ENCODE data around the gene GPR17.

GPR17 gene

GRCh38 chr2:127618551-127619202 lies 27.3 kb upstream of the GPR17 start:
- Histone ChIP-seq H3K4me1 (ENCODE audit: control insufficient read depth, insufficient read depth, low read length) (no peaks in the 10 kb centered on the region), H3K9me3 (ENCODE audit: control insufficient read depth, low read length) (peaks cover 6% of the 10 kb centered on the region), H3K36me3 (ENCODE audit: control insufficient read depth, insufficient read depth, low read length, severe bottlenecking) (no peaks in the 10 kb centered on the region), H3K9ac (ENCODE audit: low read length) (no peak overlapping the region), H3K27me3 (replicated peaks; ENCODE audit: control insufficient read depth, insufficient read depth, low read length) (no peaks in the 10 kb centered on the region), H3K4me3 (ENCODE audit: low read length) (no peak overlapping the region)
- DNase-seq (ENCODE audit: low read depth): no peak

- Histone ChIP-seq H3K9ac (ENCODE audit: low read length) (no peak overlapping the region), H3K36me3 (ENCODE audit: control insufficient read depth, insufficient read depth, low read length, severe bottlenecking) (no peaks in the 10 kb centered on the region), H3K27me3 (replicated peaks; ENCODE audit: control insufficient read depth, insufficient read depth, low read length) (no peaks in the 10 kb centered on the region), H3K4me1 (ENCODE audit: control insufficient read depth, insufficient read depth, low read length) (no peaks in the 10 kb centered on the region), H3K9me3 (ENCODE audit: control insufficient read depth, low read length) (peaks cover under 1% of the 10 kb centered on the region), H3K4me3 (ENCODE audit: low read length) (no peak overlapping the region)
- no peak for DNase-seq (ENCODE audit: low read depth)
Measured at GRCh38 chr2:127619203-127619590, 26.8 kb upstream of the GPR17 start.

DNA sequence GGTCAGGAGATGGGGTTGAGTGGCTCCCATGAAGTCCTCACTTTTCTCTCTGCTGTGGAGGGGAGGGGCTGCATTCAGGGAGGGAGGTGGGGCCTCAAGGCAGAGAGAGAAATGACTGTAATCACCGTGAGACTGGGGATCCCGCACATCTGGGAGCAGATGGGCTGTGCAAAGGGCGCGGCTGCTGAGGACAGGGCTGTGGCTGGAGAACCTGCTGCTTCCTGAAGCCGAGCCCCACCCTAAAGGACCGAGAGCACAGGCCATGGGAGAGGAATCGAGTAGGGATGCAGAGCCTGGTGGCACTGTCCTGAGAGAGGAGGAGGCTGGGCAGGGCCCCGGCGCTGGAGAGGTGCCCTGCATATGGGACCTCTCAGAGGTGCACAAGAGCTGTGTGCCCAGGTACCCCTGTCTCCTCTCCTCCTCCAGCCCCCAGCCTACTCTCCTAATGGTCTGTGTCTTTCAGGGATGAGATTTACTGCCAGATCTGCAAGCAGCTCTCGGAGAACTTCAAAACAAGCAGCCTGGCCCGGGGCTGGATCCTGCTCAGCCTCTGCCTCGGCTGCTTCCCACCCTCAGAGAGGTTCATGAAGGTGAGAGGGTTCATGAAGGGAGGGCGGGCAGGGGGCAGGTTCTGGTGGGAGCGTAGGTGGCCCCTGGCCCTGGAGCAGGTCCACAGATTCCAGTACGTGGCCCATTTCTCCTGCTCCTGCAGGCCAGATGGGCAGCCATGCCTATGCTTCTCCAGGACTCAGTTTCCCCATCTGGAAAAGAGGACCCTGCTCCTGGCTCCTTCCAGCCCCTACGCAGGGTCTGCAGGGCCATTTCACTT lies 25.9 kb upstream of the GPR17 start:
- Histone ChIP-seq H3K36me3 (ENCODE audit: control insufficient read depth, insufficient read depth, low read length, severe bottlenecking) (no peaks in the 10 kb centered on the region), H3K4me3 (ENCODE audit: low read length) (no peak overlapping the region), H3K27me3 (replicated peaks; ENCODE audit: control insufficient read depth, insufficient read depth, low read length) (no peaks in the 10 kb centered on the region), H3K9ac (ENCODE audit: low read length) (no peak overlapping the region), H3K4me1 (ENCODE audit: control insufficient read depth, insufficient read depth, low read length) (no peaks in the 10 kb centered on the region), H3K9me3 (ENCODE audit: control insufficient read depth, low read length) (no peaks in the 10 kb centered on the region)
- no peak for DNase-seq (ENCODE audit: low read depth)

DNA sequence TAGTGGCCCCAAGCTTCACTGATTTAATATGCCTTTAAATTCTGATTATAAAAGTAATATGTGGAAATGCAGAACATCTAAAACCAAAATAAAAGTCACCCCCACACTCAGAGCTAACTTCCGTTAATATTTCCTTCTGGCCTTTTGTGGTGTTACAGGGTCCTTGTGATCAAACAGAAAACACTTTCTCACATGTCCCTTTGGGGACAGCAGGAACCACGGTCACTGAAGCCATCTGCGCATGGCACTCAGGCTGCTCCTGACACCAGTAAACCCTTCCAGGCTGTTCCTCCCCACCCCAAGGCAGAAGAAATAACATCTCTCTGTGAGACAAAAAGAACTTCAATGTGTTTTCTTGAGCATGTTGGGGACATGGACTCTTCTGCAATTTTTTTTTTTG lies 25.1 kb upstream of the GPR17 start:
- no peaks in the 10 kb centered on the region for H3K27me3 ChIP-seq (replicated peaks; ENCODE audit: control insufficient read depth, insufficient read depth, low read length)
- no peak overlapping the region for H3K4me3 ChIP-seq (ENCODE audit: low read length)
- H3K9ac ChIP-seq (ENCODE audit: low read length): no peak overlapping the region
- H3K4me1 ChIP-seq (ENCODE audit: control insufficient read depth, insufficient read depth, low read length): no peaks in the 10 kb centered on the region
- no peak for DNase-seq (ENCODE audit: low read depth)
- no peaks in the 10 kb centered on the region for H3K9me3 ChIP-seq (ENCODE audit: control insufficient read depth, low read length)
- H3K36me3 ChIP-seq (ENCODE audit: control insufficient read depth, insufficient read depth, low read length, severe bottlenecking): no peaks in the 10 kb centered on the region

DNA sequence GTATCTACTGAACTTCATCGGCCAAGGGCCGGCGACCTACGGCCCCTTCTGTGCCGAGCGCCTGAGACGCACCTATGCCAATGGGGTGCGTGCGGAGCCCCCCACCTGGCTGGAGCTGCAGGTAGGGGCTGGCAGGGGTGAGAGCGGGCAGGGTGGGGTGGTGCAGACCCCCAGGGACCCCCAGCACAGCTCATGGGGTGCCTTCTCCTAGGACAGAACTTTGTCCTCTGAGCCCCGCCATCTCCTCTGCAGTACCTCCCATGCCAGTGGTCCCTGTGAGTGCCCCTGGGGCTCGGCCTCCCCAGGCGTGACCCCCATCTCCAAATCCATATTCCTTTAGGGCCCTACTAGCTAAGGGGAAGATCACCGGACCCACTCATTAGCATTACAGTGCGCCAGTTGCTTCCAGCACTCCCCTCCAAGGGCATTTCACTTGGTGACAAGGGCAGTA lies 23.9 kb upstream of the GPR17 start:
- H3K27me3 ChIP-seq (replicated peaks; ENCODE audit: control insufficient read depth, insufficient read depth, low read length): no peaks in the 10 kb centered on the region

DNA sequence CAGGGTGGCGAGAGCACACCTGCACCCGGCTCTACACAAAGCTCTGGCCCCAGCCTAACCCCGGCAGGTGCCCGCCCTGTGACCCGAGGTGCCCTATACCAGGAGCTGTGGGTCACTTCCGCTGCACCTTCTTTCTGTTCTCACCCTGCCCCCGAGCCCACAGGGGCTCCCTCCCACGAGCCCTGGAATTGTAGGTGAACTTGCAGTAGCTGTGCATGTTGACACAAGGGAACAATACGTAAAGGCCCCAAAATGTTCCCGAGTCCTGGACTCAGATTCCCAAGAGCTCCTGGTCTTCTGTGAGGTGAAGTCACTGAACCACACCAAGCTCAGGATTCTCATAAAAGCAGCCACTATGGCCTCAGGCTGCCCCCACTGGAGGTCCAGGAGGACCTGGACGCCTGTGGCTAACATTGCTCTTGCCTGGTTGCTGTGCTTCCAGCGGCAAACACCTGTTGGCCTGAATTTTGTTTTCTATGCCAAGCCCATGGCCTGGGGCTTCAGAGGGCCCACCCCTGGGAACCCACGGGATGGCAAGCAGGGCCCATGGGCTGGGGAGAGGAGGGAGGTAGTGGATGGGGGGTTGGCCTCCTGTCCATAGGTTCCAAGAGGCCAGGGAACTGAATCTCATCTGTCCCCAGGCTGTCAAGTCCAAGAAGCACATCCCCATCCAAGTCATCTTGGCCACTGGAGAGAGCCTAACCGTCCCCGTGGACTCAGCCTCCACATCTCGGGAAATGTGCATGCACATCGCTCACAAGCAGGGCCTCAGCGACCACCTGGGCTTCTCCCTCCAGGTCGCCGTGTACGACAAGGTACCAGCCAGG lies 23.2 kb upstream of the GPR17 start:
- H3K9ac ChIP-seq (ENCODE audit: low read length): no peak overlapping the region
- no peaks in the 10 kb centered on the region for H3K4me1 ChIP-seq (ENCODE audit: control insufficient read depth, insufficient read depth, low read length)
- no peaks in the 10 kb centered on the region for H3K27me3 ChIP-seq (replicated peaks; ENCODE audit: control insufficient read depth, insufficient read depth, low read length)
- no peak for DNase-seq (ENCODE audit: low read depth)
- no peaks in the 10 kb centered on the region for H3K36me3 ChIP-seq (ENCODE audit: control insufficient read depth, insufficient read depth, low read length, severe bottlenecking)
- H3K4me3 ChIP-seq (ENCODE audit: low read length): no peak overlapping the region
- H3K9me3 ChIP-seq (ENCODE audit: control insufficient read depth, low read length): no peaks in the 10 kb centered on the region

More for the DNA sequence above, 23.9 kb upstream of the GPR17 start:
- no peaks in the 10 kb centered on the region for H3K4me1 ChIP-seq (ENCODE audit: control insufficient read depth, insufficient read depth, low read length)
- H3K9ac ChIP-seq (ENCODE audit: low read length): no peak overlapping the region
- no peak overlapping the region for H3K4me3 ChIP-seq (ENCODE audit: low read length)
- no peak for DNase-seq (ENCODE audit: low read depth)
- no peaks in the 10 kb centered on the region for H3K9me3 ChIP-seq (ENCODE audit: control insufficient read depth, low read length)
- H3K36me3 ChIP-seq (ENCODE audit: control insufficient read depth, insufficient read depth, low read length, severe bottlenecking): no peaks in the 10 kb centered on the region

GRCh38 chr2:127623388-127624319 lies 22.3 kb upstream of the GPR17 start:
- DNase-seq (ENCODE audit: low read depth): peak; percentile 19
- Histone ChIP-seq H3K27me3 (replicated peaks; ENCODE audit: control insufficient read depth, insufficient read depth, low read length) (no peaks in the 10 kb centered on the region), H3K36me3 (ENCODE audit: control insufficient read depth, insufficient read depth, low read length, severe bottlenecking) (no peaks in the 10 kb centered on the region), H3K9me3 (ENCODE audit: control insufficient read depth, low read length) (no peaks in the 10 kb centered on the region), H3K4me3 (ENCODE audit: low read length) (no peak overlapping the region), H3K4me1 (ENCODE audit: control insufficient read depth, insufficient read depth, low read length) (no peaks in the 10 kb centered on the region), H3K9ac (ENCODE audit: low read length) (no peak overlapping the region)

- no peaks in the 10 kb centered on the region for H3K36me3 ChIP-seq (ENCODE audit: control insufficient read depth, insufficient read depth, low read length, severe bottlenecking)
- no peak overlapping the region for H3K4me3 ChIP-seq (ENCODE audit: low read length)
- H3K4me1 ChIP-seq (ENCODE audit: control insufficient read depth, insufficient read depth, low read length): no peaks in the 10 kb centered on the region
- no peak overlapping the region for H3K9ac ChIP-seq (ENCODE audit: low read length)
- DNase-seq (ENCODE audit: low read depth): no peak
- no peaks in the 10 kb centered on the region for H3K9me3 ChIP-seq (ENCODE audit: control insufficient read depth, low read length)
- H3K27me3 ChIP-seq (replicated peaks; ENCODE audit: control insufficient read depth, insufficient read depth, low read length): no peaks in the 10 kb centered on the region
Measured at GRCh38 chr2:127624320-127624755, 21.6 kb upstream of the GPR17 start.

GRCh38 chr2:127624756-127625571 lies 21.0 kb upstream of the GPR17 start:
- no peak for DNase-seq (ENCODE audit: low read depth)
- Histone ChIP-seq H3K36me3 (ENCODE audit: control insufficient read depth, insufficient read depth, low read length, severe bottlenecking) (no peaks in the 10 kb centered on the region), H3K27me3 (replicated peaks; ENCODE audit: control insufficient read depth, insufficient read depth, low read length) (no peaks in the 10 kb centered on the region), H3K9ac (ENCODE audit: low read length) (no peak overlapping the region), H3K9me3 (ENCODE audit: control insufficient read depth, low read length) (no peaks in the 10 kb centered on the region), H3K4me1 (ENCODE audit: control insufficient read depth, insufficient read depth, low read length) (no peaks in the 10 kb centered on the region), H3K4me3 (ENCODE audit: low read length) (no peak overlapping the region)

- H3K36me3 ChIP-seq (ENCODE audit: control insufficient read depth, insufficient read depth, low read length, severe bottlenecking): no peaks in the 10 kb centered on the region
- H3K9me3 ChIP-seq (ENCODE audit: control insufficient read depth, low read length): no peaks in the 10 kb centered on the region
- no peak overlapping the region for H3K9ac ChIP-seq (ENCODE audit: low read length)
- no peaks in the 10 kb centered on the region for H3K4me1 ChIP-seq (ENCODE audit: control insufficient read depth, insufficient read depth, low read length)
- H3K4me3 ChIP-seq (ENCODE audit: low read length): no peak overlapping the region
- no peak for DNase-seq (ENCODE audit: low read depth)
- H3K27me3 ChIP-seq (replicated peaks; ENCODE audit: control insufficient read depth, insufficient read depth, low read length): no peaks in the 10 kb centered on the region
Measured at GRCh38 chr2:127625572-127625951, 20.4 kb upstream of the GPR17 start.
